HepG2 (cell line): ENCODE data around the gene ABCB10. TPM values are rescaled to one million over a fixed set of nuclear protein-coding genes. Genes with fewer than 3 reads are reported as not detected.
A peak's percentile ranks its signal among the peaks of the same experiment; 100 is the strongest.

Experiments used
- ETV6 ChIP-seq: sonication (generic); formaldehyde crosslinking; conservative IDR thresholded peaks from 2 replicates; pipeline ENCODE4 v1.4.0; 2020; ENCODE audit warnings: missing genetic modification reagents
- PHB2 ChIP-seq: fragments of 450-650 bp; IDR thresholded peaks from 2 replicates; pipeline ENCODE4 v1.6.1; 2018; ENCODE audit not compliant: partially characterized antibody
- XBP1 ChIP-seq: sonication (generic); formaldehyde crosslinking; IDR thresholded peaks from 2 replicates; pipeline ENCODE4 v1.5.0; 2020; ENCODE audit warnings: missing genetic modification reagents
- ZNF329 ChIP-seq: sonication (generic); formaldehyde crosslinking; IDR thresholded peaks from 2 replicates; pipeline ENCODE4 v1.9.0; 2021; ENCODE audit warnings: low read depth, mild to moderate bottlenecking, missing genetic modification reagents
- ZNF33B ChIP-seq: sonication (generic); formaldehyde crosslinking; IDR thresholded peaks from 2 replicates; pipeline ENCODE4 v1.5.1; 2020; ENCODE audit warnings: mild to moderate bottlenecking, missing genetic modification reagents
- ZNF605 ChIP-seq: sonication (generic); formaldehyde crosslinking; IDR thresholded peaks from 2 replicates; pipeline ENCODE4 v1.8.0; 2022; ENCODE audit warnings: mild to moderate bottlenecking, missing genetic modification reagents
- ZNF724P ChIP-seq: sonication (generic); formaldehyde crosslinking; IDR thresholded peaks from 2 replicates; pipeline ENCODE4 v1.8.0; 2022; ENCODE audit warnings: missing genetic modification reagents, borderline replicate concordance
- ZNF879 ChIP-seq: sonication (generic); formaldehyde crosslinking; IDR thresholded peaks from 2 replicates; pipeline ENCODE4 v1.8.1; 2023; ENCODE audit warnings: missing genetic modification reagents
- polyA plus RNA-seq, 8 experiments: library from polyadenylated mRNA; depleted of rRNA in 3 of 8; stranded (reverse) in 7 of 8; unstranded in 1 of 8; fragments of >200 nt; fragmentation: Illumina TruSeq in 4 of 8; extraction: Trizol in 4 of 8; gene quantifications; 2 replicates each; pipeline versions ENCODE4 v1.2.1 to v1.2.3, GENCODE V29; 2011 to 2016; ENCODE audit warnings: low read depth in 4 of 8, missing spikeins in 1 of 8, mixed read lengths in 1 of 8; ENCODE audit not compliant: insufficient read depth in 1 of 8
- total RNA-seq, 5 experiments: library from RNA; depleted of rRNA; stranded (reverse); fragments of >200 nt; fragmentation: Illumina TruSeq; extraction: Trizol; gene quantifications; 2 replicates each; pipeline ENCODE4 v1.2.3, GENCODE V29; 2016; ENCODE audit warnings: low read depth in 1 of 5
- TF ChIP-seq, protein P1 (sequence below): sonication (generic); formaldehyde crosslinking; IDR thresholded peaks from 2 replicates; pipeline ENCODE4 v1.5.0; 2020; ENCODE audit warnings: mild to moderate bottlenecking, missing genetic modification reagents
- TF ChIP-seq, protein P2 (sequence below): sonication (generic); formaldehyde crosslinking; IDR thresholded peaks from one replicate; pipeline ENCODE4 v1.5.1; 2020; ENCODE audit warnings: mild to moderate bottlenecking, missing genetic modification reagents; ENCODE audit errors: not compliant biosample characterization
- TF ChIP-seq, protein P3 (sequence below): IDR thresholded peaks from 2 replicates; pipeline ENCODE4 v1.6.1; 2016; ENCODE audit warnings: missing biosample characterization, missing genetic modification reagents, low read depth
- TF ChIP-seq, protein P4 (sequence below): sonication (generic); formaldehyde crosslinking; IDR thresholded peaks from 2 replicates; pipeline ENCODE4 v1.5.0; 2020; ENCODE audit warnings: mild to moderate bottlenecking, missing genetic modification reagents
- TF ChIP-seq, protein P5 (sequence below): sonication (generic); formaldehyde crosslinking; IDR thresholded peaks from 2 replicates; pipeline ENCODE4 v1.8.0; 2022; ENCODE audit warnings: low read depth, missing genetic modification reagents

Gene ABCB10
- total and polyA plus RNA-seq, 2 of the 13 experiments (the other 11 are each of a cell fraction or from before 2014, with no cell fraction given): 11.2 to 28.9 TPM

DNA sequence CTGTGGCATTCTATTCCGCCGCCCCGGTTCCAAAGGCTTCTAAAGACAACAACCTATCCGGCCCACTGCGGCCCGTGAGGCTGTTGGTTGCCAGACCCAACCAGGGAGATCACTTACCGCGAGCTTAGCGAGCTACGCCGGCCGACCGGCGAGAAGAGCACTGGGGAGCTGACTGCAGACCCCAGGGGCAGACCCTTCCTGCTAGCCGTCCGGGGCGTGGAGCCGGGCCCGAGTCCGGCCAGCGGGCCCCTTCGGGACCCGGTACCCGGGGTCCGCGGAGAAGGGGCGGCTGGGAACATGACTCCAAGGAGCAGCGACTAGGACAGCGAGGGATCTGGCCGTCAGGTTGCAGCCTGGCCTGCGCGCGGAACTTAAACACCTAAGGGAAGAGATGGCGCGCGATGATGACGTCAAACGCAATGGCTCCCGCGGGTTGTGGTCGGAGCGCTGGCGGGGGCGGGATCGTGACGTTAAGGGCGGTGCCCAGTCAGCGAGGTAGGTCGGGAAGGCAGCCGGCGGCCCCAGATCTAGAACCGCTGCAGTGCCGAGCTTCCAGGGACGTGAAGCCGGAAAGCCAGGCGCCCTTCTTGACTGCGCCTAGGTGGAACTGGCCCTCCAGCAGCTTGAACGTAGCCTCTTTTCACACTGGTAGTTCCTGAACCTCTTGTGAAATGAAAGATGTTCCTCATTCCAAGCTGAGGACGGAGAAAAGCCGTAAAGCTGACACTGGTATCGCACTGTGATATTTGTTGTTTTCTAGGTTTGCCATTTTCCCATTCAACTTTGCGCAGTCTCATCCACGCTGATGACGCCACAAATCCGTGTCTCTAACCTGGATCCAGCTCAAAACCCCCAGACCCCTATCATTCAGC is 50.3 kb downstream of the ABCB10 start, which contains the start of gene NUP133 (continued):
- TF ChIP-seq, protein P1, sequence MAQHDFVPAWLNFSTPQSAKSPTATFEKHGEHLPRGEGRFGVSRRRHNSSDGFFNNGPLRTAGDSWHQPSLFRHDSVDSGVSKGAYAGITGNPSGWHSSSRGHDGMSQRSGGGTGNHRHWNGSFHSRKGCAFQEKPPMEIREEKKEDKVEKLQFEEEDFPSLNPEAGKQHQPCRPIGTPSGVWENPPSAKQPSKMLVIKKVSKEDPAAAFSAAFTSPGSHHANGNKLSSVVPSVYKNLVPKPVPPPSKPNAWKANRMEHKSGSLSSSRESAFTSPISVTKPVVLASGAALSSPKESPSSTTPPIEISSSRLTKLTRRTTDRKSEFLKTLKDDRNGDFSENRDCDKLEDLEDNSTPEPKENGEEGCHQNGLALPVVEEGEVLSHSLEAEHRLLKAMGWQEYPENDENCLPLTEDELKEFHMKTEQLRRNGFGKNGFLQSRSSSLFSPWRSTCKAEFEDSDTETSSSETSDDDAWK: no peak
- TF ChIP-seq ZNF605: peak; percentile 89
- TF ChIP-seq ZNF724P: peak; percentile 39; the same call in 1 of the 2 replicates
- TF ChIP-seq, protein P2, sequence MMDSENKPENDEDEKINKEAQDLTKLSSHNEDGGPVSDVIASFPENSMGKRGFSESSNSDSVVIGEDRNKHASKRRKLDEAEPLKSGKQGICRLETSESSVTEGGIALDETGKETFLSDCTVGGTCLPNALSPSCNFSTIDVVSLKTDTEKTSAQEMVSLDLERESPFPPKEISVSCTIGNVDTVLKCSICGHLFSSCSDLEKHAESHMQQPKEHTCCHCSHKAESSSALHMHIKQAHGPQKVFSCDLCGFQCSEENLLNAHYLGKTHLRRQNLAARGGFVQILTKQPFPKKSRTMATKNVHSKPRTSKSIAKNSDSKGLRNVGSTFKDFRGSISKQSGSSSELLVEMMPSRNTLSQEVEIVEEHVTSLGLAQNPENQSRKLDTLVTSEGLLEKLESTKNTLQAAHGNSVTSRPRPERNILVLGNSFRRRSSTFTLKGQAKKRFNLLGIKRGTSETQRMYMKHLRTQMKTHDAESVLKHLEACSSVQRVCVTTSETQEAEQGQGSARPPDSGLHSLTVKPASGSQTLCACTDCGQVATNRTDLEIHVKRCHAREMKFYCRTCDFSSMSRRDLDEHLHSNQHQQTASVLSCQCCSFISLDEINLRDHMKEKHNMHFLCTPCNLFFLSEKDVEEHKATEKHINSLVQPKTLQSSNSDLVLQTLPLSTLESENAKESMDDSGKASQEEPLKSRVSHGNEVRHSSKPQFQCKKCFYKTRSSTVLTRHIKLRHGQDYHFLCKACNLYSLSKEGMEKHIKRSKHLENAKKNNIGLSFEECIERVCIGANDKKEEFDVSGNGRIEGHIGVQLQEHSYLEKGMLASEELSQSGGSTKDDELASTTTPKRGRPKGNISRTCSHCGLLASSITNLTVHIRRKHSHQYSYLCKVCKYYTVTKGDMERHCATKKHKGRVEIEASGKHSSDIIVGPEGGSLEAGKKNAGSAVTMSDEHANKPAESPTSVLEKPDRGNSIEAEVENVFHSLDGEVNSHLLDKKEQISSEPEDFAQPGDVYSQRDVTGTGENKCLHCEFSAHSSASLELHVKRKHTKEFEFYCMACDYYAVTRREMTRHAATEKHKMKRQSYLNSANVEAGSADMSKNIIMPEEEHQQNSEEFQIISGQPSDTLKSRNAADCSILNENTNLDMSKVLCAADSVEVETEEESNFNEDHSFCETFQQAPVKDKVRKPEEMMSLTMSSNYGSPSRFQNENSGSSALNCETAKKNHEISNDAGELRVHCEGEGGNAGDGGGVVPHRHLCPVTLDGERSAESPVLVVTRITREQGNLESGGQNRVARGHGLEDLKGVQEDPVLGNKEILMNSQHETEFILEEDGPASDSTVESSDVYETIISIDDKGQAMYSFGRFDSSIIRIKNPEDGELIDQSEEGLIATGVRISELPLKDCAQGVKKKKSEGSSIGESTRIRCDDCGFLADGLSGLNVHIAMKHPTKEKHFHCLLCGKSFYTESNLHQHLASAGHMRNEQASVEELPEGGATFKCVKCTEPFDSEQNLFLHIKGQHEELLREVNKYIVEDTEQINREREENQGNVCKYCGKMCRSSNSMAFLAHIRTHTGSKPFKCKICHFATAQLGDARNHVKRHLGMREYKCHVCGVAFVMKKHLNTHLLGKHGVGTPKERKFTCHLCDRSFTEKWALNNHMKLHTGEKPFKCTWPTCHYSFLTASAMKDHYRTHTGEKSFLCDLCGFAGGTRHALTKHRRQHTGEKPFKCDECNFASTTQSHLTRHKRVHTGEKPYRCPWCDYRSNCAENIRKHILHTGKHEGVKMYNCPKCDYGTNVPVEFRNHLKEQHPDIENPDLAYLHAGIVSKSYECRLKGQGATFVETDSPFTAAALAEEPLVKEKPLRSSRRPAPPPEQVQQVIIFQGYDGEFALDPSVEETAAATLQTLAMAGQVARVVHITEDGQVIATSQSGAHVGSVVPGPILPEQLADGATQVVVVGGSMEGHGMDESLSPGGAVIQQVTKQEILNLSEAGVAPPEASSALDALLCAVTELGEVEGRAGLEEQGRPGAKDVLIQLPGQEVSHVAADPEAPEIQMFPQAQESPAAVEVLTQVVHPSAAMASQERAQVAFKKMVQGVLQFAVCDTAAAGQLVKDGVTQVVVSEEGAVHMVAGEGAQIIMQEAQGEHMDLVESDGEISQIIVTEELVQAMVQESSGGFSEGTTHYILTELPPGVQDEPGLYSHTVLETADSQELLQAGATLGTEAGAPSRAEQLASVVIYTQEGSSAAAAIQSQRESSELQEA: peak; percentile 58
- TF ChIP-seq ZNF329 (CRISPR knock-in tag): peak; percentile 81
- TF ChIP-seq PHB2: no peak
- TF ChIP-seq ZNF879 (CRISPR knock-in tag): no peak
- no peak; the same call in 1 of the 2 replicates for TF ChIP-seq ETV6
- TF ChIP-seq XBP1: 0 out of 2 replicates have a peak, but pooled peaks have one; percentile 49
- TF ChIP-seq, protein P3, sequence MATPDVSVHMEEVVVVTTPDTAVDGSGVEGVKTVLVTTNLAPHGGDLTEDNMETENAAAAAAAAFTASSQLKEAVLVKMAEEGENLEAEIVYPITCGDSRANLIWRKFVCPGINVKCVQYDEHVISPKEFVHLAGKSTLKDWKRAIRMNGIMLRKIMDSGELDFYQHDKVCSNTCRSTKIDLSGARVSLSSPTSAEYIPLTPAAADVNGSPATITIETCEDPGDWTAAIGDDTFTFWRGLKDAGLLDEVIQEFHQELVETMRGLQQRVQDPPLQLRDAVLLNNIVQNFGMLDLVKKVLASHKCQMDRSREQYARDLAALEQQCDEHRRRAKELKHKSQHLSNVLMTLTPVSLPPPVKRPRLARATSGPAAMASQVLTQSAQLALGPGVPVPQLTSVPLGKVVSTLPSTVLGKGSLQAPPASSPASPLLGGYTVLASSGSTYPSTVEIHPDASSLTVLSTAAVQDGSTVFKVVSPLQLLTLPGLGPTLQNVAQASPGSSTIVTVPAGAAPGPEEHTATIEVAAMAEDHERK (CRISPR knock-in tag): peak; percentile 59; the same call in 1 of the 2 replicates
- TF ChIP-seq, protein P4, sequence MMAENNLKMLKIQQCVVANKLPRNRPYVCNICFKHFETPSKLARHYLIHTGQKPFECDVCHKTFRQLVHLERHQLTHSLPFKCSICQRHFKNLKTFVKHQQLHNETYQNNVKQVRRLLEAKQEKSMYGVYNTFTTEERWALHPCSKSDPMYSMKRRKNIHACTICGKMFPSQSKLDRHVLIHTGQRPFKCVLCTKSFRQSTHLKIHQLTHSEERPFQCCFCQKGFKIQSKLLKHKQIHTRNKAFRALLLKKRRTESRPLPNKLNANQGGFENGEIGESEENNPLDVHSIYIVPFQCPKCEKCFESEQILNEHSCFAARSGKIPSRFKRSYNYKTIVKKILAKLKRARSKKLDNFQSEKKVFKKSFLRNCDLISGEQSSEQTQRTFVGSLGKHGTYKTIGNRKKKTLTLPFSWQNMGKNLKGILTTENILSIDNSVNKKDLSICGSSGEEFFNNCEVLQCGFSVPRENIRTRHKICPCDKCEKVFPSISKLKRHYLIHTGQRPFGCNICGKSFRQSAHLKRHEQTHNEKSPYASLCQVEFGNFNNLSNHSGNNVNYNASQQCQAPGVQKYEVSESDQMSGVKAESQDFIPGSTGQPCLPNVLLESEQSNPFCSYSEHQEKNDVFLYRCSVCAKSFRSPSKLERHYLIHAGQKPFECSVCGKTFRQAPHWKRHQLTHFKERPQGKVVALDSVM (CRISPR knock-in tag): no peak
- TF ChIP-seq ZNF33B (CRISPR knock-in tag): no peak; the same call in 1 of the 2 replicates
- TF ChIP-seq, protein P5, sequence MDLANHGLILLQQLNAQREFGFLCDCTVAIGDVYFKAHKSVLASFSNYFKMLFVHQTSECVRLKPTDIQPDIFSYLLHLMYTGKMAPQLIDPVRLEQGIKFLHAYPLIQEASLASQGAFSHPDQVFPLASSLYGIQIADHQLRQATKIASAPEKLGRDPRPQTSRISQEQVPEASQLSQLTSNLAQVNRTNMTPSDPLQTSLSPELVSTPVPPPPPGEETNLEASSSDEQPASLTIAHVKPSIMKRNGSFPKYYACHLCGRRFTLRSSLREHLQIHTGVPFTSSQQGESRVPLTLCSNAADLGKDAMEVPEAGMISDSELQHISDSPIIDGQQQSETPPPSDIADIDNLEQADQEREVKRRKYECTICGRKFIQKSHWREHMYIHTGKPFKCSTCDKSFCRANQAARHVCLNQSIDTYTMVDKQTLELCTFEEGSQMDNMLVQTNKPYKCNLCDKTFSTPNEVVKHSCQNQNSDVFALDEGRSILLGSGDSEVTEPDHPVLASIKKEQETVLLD (CRISPR knock-in tag): no peak
